Measurements from ENCODE around the gene CFD. TPM values are rescaled to one million over a fixed set of nuclear protein-coding genes. Genes with fewer than 3 reads are reported as not detected.

CFD gene
- total RNA-seq, 1 experiment from 2014 or later = 1.9 TPM

- H3K79me1 ChIP-seq (ENCODE audit: insufficient read depth, low read depth, low read length, poor library complexity, severe bottlenecking) = no peaks in the 10 kb centered on the region
- no peak overlapping the region for H2BK15ac ChIP-seq (ENCODE audit: low read depth, low read length)
- H3T11ph ChIP-seq (ENCODE audit: low read length) = no peak overlapping the region
- no peak overlapping the region for H2BK12ac ChIP-seq (ENCODE audit: insufficient read length, low read depth, low read length)
- TF ChIP-seq CTCF (conservative IDR thresholded peaks at IDR 0.05) = no peak
- Mint-ChIP-seq H3K27ac (no peak overlapping the region; a peak in 1 of 7 replicates), H3K4me1 (peaks cover 6 to 23% of the 10 kb centered on the region in 2 experiments), H3K27me3 (ENCODE audit: low read depth) (peaks cover 4% of the 10 kb centered on the region; the same call in 1 of the 2 replicates), H3K36me3 (ENCODE audit: insufficient read depth in 1 of 3, low read depth in 3 of 3) (peaks cover 2 to 23% (median 22%) of the 10 kb centered on the region in 3 experiments; a peak in 6 of 7 replicates), H3K9me3 (no peaks in the 10 kb centered on the region; a peak in 1 of 5 replicates), H3K4me3 (no peak overlapping the region)
- H3K56ac ChIP-seq (ENCODE audit: insufficient read length, low read depth, low read length) = no peak overlapping the region
- no peaks in the 10 kb centered on the region for H3K27me3 ChIP-seq (ENCODE audit: insufficient read depth, low read length)
- DNase-seq = no peak
- H3K23me2 ChIP-seq (ENCODE audit: insufficient read length, low read depth, low read length, poor library complexity, severe bottlenecking) = peaks cover 4% of the 10 kb centered on the region
- H4K91ac ChIP-seq (ENCODE audit: insufficient read length, low read depth, low read length) = no peak overlapping the region
- H2AK5ac ChIP-seq (ENCODE audit: insufficient read length, low read length) = no peak overlapping the region
- H3K4me2 ChIP-seq (ENCODE audit: insufficient read depth, insufficient read length, low read length) = no peak overlapping the region
- no peak overlapping the region for H4K5ac ChIP-seq (ENCODE audit: insufficient read length, low read depth, low read length)
- H3K18ac ChIP-seq (ENCODE audit: insufficient read length, low read depth, low read length) = no peak overlapping the region
- H3K4me1 ChIP-seq (ENCODE audit: insufficient read depth, low read length) = no peaks in the 10 kb centered on the region; the same call in 1 of the 2 replicates
- no peaks in the 10 kb centered on the region; the same call in 1 of the 2 replicates for H3K79me2 ChIP-seq (ENCODE audit: insufficient read depth, low read length)
- no peak overlapping the region for H2AFZ ChIP-seq (ENCODE audit: low read length)
- no peaks in the 10 kb centered on the region for H4K20me1 ChIP-seq (ENCODE audit: control insufficient read depth, insufficient read depth, insufficient read length)
- H3K4ac ChIP-seq (ENCODE audit: low read depth, low read length) = no peak overlapping the region
- H4K8ac ChIP-seq (replicated peaks; ENCODE audit: insufficient read length, low read depth, low read length) = no peak overlapping the region
- H2BK20ac ChIP-seq (ENCODE audit: low read depth, low read length, poor library complexity, severe bottlenecking) = no peak overlapping the region
- no peak overlapping the region for H3K23ac ChIP-seq (ENCODE audit: insufficient read length, low read depth, low read length)
- no peak overlapping the region for H2BK120ac ChIP-seq (ENCODE audit: low read depth, low read length, poor library complexity, severe bottlenecking)
- WGBS (ENCODE audit: extremely low coverage, insufficient read length, low lambda C conversion rate) = no CpG with 5 or more reads among the region's 11 CpGs
- no peak overlapping the region for H3K14ac ChIP-seq (ENCODE audit: insufficient read depth, low read length)
- H3K9me3 ChIP-seq (ENCODE audit: control insufficient read depth, low read depth, low read length) = no peaks in the 10 kb centered on the region
- no peak overlapping the region for H3K9ac ChIP-seq (ENCODE audit: extremely low read depth, insufficient read length, low read length)
- H2BK5ac ChIP-seq (ENCODE audit: insufficient read length, low read length) = no peak overlapping the region
- no peak overlapping the region for H3K27ac ChIP-seq (ENCODE audit: insufficient read length, low read depth, low read length)
Observed at GRCh38 chr19:896999-897398, 37.5 kb downstream of the CFD start.

Measured in H9 (cell line).